HG03060 (cell line): ENCODE measurements around the gene OR51L1.

Experiments
- ATAC-seq: cut with Tn5 transposase; IDR thresholded peaks from one replicate; pipeline ENCODE4 v1.9.1; 2021; ENCODE audit warnings: low read depth, moderate number of reproducible peaks; ENCODE audit not compliant: unreplicated experiment

The OR51L1 gene

GRCh38 chr11:5046226-5046625, 51.6 kb downstream of the OR51L1 start, which contains the start of gene OR52J3:
OR52J3 (plus strand) TSS chr11:5046526; CDS start chr11:5046526, 0 bp downstream.
- ATAC-seq = no peak

- no peak for ATAC-seq
Measured at GRCh38 chr11:5046754-5047330, 52.2 kb downstream of the OR51L1 start.
